Measurements from ENCODE around the gene POLA1.

DNA sequence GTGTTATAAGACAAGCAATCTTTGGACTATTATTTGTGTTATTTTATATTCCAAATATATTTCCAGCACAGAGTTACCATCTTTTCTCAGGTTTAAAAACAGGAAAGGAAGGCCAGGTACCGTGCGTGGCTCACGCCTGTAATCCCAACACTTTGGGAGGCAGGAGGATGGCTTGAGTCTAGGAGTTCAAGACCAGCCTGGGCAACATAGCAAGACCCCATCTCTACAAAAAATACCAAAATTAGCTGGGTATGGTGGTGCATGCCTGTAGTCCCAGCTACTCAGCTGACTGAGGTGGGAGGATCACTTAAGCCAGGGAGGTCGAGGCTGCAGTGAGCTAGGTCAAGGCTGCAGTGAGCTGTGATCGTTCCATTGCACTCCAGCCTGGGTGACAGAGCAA is 140.0 kb downstream of the POLA1 start:
- TF ChIP-seq, protein P1, sequence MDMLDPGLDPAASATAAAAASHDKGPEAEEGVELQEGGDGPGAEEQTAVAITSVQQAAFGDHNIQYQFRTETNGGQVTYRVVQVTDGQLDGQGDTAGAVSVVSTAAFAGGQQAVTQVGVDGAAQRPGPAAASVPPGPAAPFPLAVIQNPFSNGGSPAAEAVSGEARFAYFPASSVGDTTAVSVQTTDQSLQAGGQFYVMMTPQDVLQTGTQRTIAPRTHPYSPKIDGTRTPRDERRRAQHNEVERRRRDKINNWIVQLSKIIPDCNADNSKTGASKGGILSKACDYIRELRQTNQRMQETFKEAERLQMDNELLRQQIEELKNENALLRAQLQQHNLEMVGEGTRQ (IDR thresholded peaks at IDR 0.05; ENCODE audit: low read depth, low read length), result no peak
- TF ChIP-seq, protein P2, sequence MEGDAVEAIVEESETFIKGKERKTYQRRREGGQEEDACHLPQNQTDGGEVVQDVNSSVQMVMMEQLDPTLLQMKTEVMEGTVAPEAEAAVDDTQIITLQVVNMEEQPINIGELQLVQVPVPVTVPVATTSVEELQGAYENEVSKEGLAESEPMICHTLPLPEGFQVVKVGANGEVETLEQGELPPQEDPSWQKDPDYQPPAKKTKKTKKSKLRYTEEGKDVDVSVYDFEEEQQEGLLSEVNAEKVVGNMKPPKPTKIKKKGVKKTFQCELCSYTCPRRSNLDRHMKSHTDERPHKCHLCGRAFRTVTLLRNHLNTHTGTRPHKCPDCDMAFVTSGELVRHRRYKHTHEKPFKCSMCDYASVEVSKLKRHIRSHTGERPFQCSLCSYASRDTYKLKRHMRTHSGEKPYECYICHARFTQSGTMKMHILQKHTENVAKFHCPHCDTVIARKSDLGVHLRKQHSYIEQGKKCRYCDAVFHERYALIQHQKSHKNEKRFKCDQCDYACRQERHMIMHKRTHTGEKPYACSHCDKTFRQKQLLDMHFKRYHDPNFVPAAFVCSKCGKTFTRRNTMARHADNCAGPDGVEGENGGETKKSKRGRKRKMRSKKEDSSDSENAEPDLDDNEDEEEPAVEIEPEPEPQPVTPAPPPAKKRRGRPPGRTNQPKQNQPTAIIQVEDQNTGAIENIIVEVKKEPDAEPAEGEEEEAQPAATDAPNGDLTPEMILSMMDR (conservative IDR thresholded peaks at IDR 0.05; ENCODE audit: low read depth, low read length), result no peak
- TF ChIP-seq CEBPB (IDR thresholded peaks at IDR 0.05; ENCODE audit: low read depth, low read length) (no peak), POLR2A (IDR thresholded peaks at IDR 0.05; ENCODE audit: low read depth, low read length) (no peak), RCOR1 (IDR thresholded peaks at IDR 0.05; ENCODE audit: insufficient replicate concordance, low read length) (no peak), MAFK (IDR thresholded peaks at IDR 0.05; ENCODE audit: low read depth, low read length) (no peak), ELK1 (IDR thresholded peaks at IDR 0.05; ENCODE audit: borderline replicate concordance, low read depth, low read length) (no peak), BHLHE40 (IDR thresholded peaks at IDR 0.05; ENCODE audit: low read depth, low read length) (no peak), RAD21 (IDR thresholded peaks at IDR 0.05; ENCODE audit: low read length) (no peak), FOS (IDR thresholded peaks at IDR 0.05; ENCODE audit: low read depth, low read length) (no peak), MAZ (IDR thresholded peaks at IDR 0.05; ENCODE audit: borderline replicate concordance, low read depth, low read length) (no peak), CHD1 (IDR thresholded peaks at IDR 0.05; ENCODE audit: low read depth, low read length) (no peak), RFX5 (IDR thresholded peaks at IDR 0.05; ENCODE audit: low read depth, low read length) (no peak), MXI1 (IDR thresholded peaks at IDR 0.05; ENCODE audit: borderline replicate concordance, low read depth, low read length) (no peak)

All from IMR-90 (cell line).